Stimulated activated memory B cell treated with anti-CD40 and anti-IgM and Interleukin-4, amounts not matched to agents 10 μg/mL and 1 μg/mL and 100 μg/mL, for 72 hours (primary cell): ENCODE results near the gene IL1RAPL2.
"Not testable (repeated sequence)": the region's sequence is repeated elsewhere in the genome, so short reads cannot be mapped to it uniquely, and the experiment has no call there.

Source experiments
- ATAC-seq: fragments of 150-1000 bp; cut with Tn5 transposase; 2 replicates; pipeline ENCODE4 v1.10.0; 2021
- H3K27ac Mint-ChIP-seq: one replicate; pipeline ENCODE4 v1.8.0; 2022; ENCODE audit warnings: mild to moderate bottlenecking, mixed read lengths
- H3K27me3 Mint-ChIP-seq: one replicate; pipeline ENCODE4 v1.8.0; 2022; ENCODE audit warnings: mixed read lengths
- H3K36me3 Mint-ChIP-seq: one replicate; pipeline ENCODE4 v1.8.0; 2022; ENCODE audit warnings: mixed read lengths
- H3K4me1 Mint-ChIP-seq: one replicate; pipeline ENCODE4 v1.8.0; 2022; ENCODE audit warnings: mixed read lengths
- H3K4me3 Mint-ChIP-seq: one replicate; pipeline ENCODE4 v1.8.0; 2022; ENCODE audit warnings: mild to moderate bottlenecking, moderate library complexity, mixed read lengths
- H3K9me3 Mint-ChIP-seq: one replicate; pipeline ENCODE4 v1.8.0; 2022; ENCODE audit warnings: mixed read lengths

The IL1RAPL2 gene

DNA sequence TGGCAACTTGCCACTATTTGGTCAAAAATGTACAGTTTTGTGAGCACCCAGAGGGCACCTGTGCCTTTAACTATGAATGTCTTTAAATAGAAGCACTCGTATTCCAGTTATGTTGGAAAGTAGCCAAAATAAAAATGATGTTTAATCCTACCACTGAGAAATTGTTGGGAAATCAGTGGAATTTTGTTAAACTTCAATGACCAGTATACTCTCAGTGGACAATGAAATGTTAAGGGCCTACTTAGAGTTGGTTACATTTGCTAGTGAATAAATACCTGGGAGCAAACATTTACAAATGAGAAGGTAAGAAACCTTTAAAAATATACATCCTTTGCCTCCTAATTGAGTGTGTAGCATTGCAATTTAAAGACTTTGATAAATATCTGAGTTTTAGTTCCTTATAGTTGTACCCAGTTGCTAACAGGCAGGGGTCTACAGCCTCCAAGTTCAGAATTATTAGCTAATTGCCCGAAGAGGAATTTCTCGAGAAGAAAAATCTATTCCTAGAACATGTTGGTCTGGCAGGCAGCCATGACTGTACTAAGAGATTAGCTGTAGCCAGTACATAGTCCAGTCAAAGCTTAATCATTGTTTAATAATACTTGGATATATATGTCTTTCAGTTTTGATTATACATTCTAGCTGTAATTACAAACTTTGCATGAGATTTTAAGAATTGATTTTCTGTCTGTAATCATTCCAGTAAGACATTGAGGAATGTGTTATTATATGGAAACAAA, 93.2 kb downstream of the IL1RAPL2 start:
- Mint-ChIP-seq H3K4me3 (no peak overlapping the region), H3K4me1 (no peaks in the 10 kb centered on the region), H3K27ac (no peak overlapping the region), H3K9me3 (peaks cover 4% of the 10 kb centered on the region), H3K36me3 (no peaks in the 10 kb centered on the region), H3K27me3 (no peaks in the 10 kb centered on the region)
- no peak for ATAC-seq

DNA sequence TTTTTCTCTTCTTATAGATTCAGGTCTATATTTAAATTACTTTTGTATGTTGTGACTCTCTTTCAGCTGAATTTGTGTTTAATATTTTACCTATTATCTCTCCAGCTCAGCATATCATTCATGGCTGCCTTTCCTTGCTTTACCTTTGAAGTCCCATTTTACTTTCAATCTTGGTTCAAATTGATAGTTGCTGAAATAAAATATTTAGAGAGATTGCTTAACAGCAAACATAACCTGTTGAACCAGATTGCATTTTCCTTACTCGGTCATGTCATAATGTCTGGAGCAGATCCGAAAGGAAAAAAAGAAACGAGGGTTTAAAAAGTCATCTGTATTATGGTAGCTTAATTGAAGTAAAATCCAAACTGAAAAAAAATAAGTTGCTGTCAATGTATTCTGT, 94.1 kb downstream of the IL1RAPL2 start:
- no peaks in the 10 kb centered on the region for H3K36me3 Mint-ChIP-seq
- no peak for ATAC-seq
- no peak overlapping the region for H3K27ac Mint-ChIP-seq
- no peak overlapping the region for H3K4me3 Mint-ChIP-seq
- no peaks in the 10 kb centered on the region for H3K27me3 Mint-ChIP-seq
- no peaks in the 10 kb centered on the region for H3K9me3 Mint-ChIP-seq
- H3K4me1 Mint-ChIP-seq, result no peaks in the 10 kb centered on the region

GRCh38 chrX:104662694-104663093, 96.7 kb downstream of the IL1RAPL2 start:
- ATAC-seq, result no peak
- no peaks in the 10 kb centered on the region for H3K36me3 Mint-ChIP-seq

DNA sequence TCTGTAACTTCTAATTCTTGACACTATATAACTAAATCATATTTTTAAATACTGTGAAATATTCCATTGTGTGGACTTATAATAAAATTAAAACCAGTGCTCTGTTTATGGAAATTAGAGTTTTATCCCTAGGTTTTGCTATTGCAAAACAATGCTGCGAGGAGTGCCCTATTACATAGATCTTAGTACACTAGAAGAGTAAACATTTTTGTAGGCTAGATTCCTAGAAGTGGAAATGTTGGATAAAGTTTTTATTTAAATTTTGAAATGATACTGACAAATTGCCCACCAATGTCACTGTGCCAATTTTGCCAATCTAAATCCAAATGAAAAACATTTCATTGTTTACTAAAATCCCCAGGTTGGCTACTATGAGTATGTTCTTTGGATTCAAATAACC, 99.7 kb downstream of the IL1RAPL2 start:
- ATAC-seq, result no peak
- no peaks in the 10 kb centered on the region for H3K27me3 Mint-ChIP-seq
- H3K4me1 Mint-ChIP-seq, result no peaks in the 10 kb centered on the region
- H3K9me3 Mint-ChIP-seq, result peaks cover 3% of the 10 kb centered on the region
- no peak overlapping the region for H3K27ac Mint-ChIP-seq
- no peaks in the 10 kb centered on the region for H3K36me3 Mint-ChIP-seq
- no peak overlapping the region for H3K4me3 Mint-ChIP-seq

More at GRCh38 chrX:104662694-104663093, 96.7 kb downstream of the IL1RAPL2 start:
- Mint-ChIP-seq H3K4me1 (no peaks in the 10 kb centered on the region), H3K4me3 (no peak overlapping the region), H3K9me3 (no peaks in the 10 kb centered on the region), H3K27ac (no peak overlapping the region), H3K27me3 (no peaks in the 10 kb centered on the region)

DNA sequence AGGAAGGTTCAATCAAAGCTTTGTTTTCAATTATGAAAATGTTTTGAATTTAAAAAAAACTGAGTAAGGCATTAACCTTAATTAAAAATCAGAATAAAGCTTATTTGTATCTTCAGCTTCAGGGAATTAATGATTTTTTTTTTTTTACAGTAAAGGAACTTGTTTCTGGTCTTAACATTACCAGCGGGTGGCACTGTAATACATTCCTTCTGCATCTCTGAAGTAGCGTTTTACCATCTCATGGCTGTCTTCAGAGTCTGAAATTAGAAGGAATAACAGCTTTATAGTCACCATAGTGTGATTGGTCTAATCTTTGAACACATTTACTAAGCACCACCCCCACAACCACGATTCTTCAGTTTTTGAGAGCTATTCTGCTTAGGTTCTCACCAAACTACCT, 102.6 kb downstream of the IL1RAPL2 start:
- no peak for ATAC-seq
- H3K4me1 Mint-ChIP-seq, result no peaks in the 10 kb centered on the region
- H3K36me3 Mint-ChIP-seq, result no peaks in the 10 kb centered on the region
- H3K9me3 Mint-ChIP-seq, result peaks cover 3% of the 10 kb centered on the region
- H3K4me3 Mint-ChIP-seq, result no peak overlapping the region
- no peak overlapping the region for H3K27ac Mint-ChIP-seq
- no peaks in the 10 kb centered on the region for H3K27me3 Mint-ChIP-seq

GRCh38 chrX:104669063-104669462, 103.1 kb downstream of the IL1RAPL2 start:
- H3K4me1 Mint-ChIP-seq, result no peaks in the 10 kb centered on the region
- no peaks in the 10 kb centered on the region for H3K27me3 Mint-ChIP-seq
- no peak for ATAC-seq
- peaks cover 3% of the 10 kb centered on the region for H3K9me3 Mint-ChIP-seq
- no peak overlapping the region for H3K27ac Mint-ChIP-seq
- no peaks in the 10 kb centered on the region for H3K36me3 Mint-ChIP-seq
- no peak overlapping the region for H3K4me3 Mint-ChIP-seq

DNA sequence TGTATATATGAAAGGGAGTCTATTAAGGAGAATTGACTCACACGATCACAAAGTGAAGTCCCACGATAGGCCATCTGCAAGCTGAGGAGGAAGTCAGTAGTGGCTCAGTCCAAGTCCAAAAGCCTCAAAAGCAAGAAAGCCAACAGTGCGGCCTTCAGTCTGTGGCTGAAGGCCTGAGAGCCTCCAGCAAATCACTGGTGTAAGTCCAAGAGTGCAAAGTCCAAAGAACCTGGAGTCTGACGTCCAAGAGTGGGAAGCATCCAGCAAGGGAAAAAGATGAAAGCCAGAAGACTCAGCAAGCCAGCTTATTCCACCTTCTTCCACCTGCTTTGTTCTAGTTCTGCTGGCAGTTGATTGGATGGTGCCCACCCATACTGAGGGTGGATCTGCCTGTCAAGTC, 104.1 kb downstream of the IL1RAPL2 start:
- Mint-ChIP-seq H3K27ac (no peak overlapping the region), H3K4me1 (no peaks in the 10 kb centered on the region), H3K27me3 (no peaks in the 10 kb centered on the region), H3K36me3 (no peaks in the 10 kb centered on the region), H3K4me3 (no peak overlapping the region), H3K9me3 (peaks cover 3% of the 10 kb centered on the region)
- no peak for ATAC-seq

- H3K36me3 Mint-ChIP-seq, H3K4me1 Mint-ChIP-seq, ATAC-seq, H3K27me3 Mint-ChIP-seq, H3K27ac Mint-ChIP-seq, H3K4me3 Mint-ChIP-seq, H3K9me3 Mint-ChIP-seq: not testable (repeated sequence)
These were observed 111.5 kb downstream of the IL1RAPL2 start for GRCh38 chrX:104677517-104677916.

- H3K27me3 Mint-ChIP-seq, result no peaks in the 10 kb centered on the region
- no peak overlapping the region for H3K27ac Mint-ChIP-seq
- no peaks in the 10 kb centered on the region for H3K36me3 Mint-ChIP-seq
- ATAC-seq, result no peak
- no peak overlapping the region for H3K4me3 Mint-ChIP-seq
- no peaks in the 10 kb centered on the region for H3K9me3 Mint-ChIP-seq
- H3K4me1 Mint-ChIP-seq, result no peaks in the 10 kb centered on the region
These were observed 113.2 kb downstream of the IL1RAPL2 start for GRCh38 chrX:104679175-104679574.

DNA sequence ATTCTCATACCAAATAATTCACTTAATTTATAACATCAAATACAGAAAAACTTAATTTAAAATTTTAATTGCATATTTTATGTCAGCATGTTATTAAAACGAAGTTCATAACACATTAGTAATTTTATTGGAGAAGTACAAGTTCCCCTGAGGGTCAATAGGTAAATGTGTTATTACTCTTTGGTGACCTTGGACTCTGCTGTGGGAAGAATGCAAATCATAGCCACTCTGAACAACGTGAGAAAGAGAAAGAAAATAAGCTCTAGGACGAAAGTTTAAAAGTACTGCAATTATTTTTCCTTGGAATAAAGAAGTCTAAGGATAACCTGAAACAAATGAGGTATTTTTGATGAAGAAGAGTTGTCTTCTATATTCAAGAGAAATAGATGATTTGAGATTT, 115.2 kb downstream of the IL1RAPL2 start:
- H3K4me1 Mint-ChIP-seq, result no peaks in the 10 kb centered on the region
- no peaks in the 10 kb centered on the region for H3K36me3 Mint-ChIP-seq
- H3K27me3 Mint-ChIP-seq, result no peaks in the 10 kb centered on the region
- no peak overlapping the region for H3K4me3 Mint-ChIP-seq
- H3K27ac Mint-ChIP-seq, result no peak overlapping the region
- no peaks in the 10 kb centered on the region for H3K9me3 Mint-ChIP-seq
- ATAC-seq, result no peak

- Mint-ChIP-seq H3K27me3 (no peaks in the 10 kb centered on the region), H3K4me3 (no peak overlapping the region), H3K27ac (no peak overlapping the region), H3K4me1 (no peaks in the 10 kb centered on the region), H3K9me3 (no peaks in the 10 kb centered on the region), H3K36me3 (no peaks in the 10 kb centered on the region)
- no peak for ATAC-seq
These were observed 118.1 kb downstream of the IL1RAPL2 start for GRCh38 chrX:104684077-104684476.

DNA sequence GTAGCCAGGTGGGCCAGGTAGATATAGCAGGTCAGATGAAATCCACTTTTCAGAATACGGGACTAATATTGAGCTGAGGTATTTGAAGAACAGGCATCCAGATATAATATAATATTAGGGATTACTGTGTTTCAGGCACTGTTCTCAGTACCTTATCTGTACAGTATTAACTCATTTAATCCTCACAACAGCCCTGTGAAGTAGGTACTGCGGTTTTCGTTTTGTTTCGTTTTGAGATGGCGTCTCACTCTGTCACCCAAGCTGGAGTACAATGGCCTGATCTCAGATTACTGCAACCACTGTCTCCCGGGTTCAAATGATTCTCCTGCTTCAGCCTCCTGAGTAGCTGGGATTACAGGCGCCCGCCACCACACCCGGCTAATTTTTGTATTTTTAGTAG, 129.6 kb downstream of the IL1RAPL2 start:
- Mint-ChIP-seq H3K9me3 (no peaks in the 10 kb centered on the region), H3K27ac (no peak overlapping the region), H3K4me1 (no peaks in the 10 kb centered on the region), H3K36me3 (no peaks in the 10 kb centered on the region), H3K4me3 (no peak overlapping the region), H3K27me3 (no peaks in the 10 kb centered on the region)
- no peak for ATAC-seq

DNA sequence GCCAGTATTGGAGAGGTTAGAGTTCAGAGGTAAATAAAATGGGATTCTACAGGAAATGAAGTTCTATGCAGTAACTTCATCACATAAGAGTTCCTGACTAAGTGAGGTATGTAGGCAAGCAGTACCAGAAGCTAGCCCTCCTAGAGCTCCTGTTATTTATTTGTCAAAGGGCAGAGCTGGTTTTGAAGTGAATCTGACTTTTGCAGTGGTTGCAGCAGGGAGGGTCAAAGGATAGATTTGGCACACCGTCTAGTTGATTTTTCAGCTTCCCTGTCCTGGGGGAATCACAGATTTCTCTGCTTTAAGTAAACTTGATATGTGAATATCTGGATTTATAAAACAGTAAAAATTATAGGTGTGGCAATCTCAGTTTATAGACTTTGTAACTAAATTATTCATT, 130.7 kb downstream of the IL1RAPL2 start:
- no peak for ATAC-seq
- no peaks in the 10 kb centered on the region for H3K4me1 Mint-ChIP-seq

DNA sequence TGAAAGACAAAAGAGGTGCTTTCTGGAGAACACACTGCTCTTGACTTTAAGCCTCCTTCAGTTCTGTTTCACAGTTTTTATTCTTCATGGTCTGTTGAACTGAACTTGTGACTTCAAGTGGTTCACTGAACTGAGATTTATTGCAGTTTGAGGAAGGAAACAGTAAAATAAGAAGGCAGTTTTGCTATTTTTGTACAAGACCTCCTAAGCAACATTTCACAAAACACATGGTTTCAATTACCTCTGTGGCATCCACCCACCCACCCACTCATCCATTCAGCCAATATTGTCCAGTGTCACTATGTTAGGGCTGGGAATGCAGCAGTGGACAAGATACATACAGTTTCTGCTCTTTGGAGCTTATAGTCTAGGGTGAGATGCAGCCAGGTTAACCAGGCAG, 131.3 kb downstream of the IL1RAPL2 start:
- Mint-ChIP-seq H3K4me3 (no peak overlapping the region), H3K27ac (no peak overlapping the region), H3K27me3 (no peaks in the 10 kb centered on the region), H3K36me3 (no peaks in the 10 kb centered on the region), H3K9me3 (no peaks in the 10 kb centered on the region), H3K4me1 (no peaks in the 10 kb centered on the region)
- no peak for ATAC-seq

More for the DNA sequence above, 130.7 kb downstream of the IL1RAPL2 start:
- Mint-ChIP-seq H3K36me3 (no peaks in the 10 kb centered on the region), H3K4me3 (no peak overlapping the region), H3K27ac (no peak overlapping the region), H3K27me3 (no peaks in the 10 kb centered on the region), H3K9me3 (no peaks in the 10 kb centered on the region)

DNA sequence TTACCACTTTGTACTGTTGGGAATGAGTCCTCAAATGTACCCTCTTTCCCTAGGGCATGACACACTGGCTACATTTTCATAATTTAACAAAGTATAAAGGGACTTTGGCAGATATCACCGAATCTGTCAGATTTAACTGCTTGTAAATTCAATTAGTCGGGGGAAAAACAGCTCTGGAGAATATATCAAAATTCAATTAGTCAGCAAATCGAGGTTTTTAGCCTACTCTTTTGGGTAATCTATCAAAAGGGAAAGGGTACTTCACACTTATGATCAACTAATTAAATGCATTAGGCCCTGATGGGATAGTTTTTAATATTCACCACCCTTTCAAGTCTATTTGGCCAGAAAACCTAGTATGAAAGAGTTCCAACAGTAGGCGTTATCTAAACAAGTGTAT, 141.0 kb downstream of the IL1RAPL2 start:
- no peak overlapping the region for H3K4me3 Mint-ChIP-seq
- no peaks in the 10 kb centered on the region for H3K9me3 Mint-ChIP-seq
- H3K4me1 Mint-ChIP-seq, result no peaks in the 10 kb centered on the region
- H3K27me3 Mint-ChIP-seq, result no peaks in the 10 kb centered on the region
- H3K27ac Mint-ChIP-seq, result no peak overlapping the region
- no peaks in the 10 kb centered on the region for H3K36me3 Mint-ChIP-seq
- ATAC-seq, result no peak

DNA sequence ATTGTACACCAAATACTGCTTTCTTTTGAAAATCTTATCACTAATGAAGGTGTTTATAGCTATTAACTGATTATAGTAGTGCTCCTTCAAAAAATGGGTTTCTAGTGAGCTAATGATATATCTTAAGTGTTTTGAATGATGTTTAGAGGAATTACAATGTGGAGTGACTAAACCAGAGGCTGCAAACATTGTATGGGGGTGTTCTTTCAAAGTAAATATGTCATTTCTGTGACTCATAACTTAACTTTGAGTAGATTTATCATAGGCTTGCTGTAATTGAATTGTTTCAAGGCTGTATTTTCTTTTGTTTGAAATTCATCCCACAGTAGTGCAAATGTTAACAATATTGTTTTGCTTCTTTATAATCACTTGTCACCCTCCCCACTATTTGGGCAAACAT, 141.6 kb downstream of the IL1RAPL2 start:
- Mint-ChIP-seq H3K4me1 (no peaks in the 10 kb centered on the region), H3K27ac (no peak overlapping the region), H3K27me3 (no peaks in the 10 kb centered on the region), H3K4me3 (no peak overlapping the region), H3K36me3 (no peaks in the 10 kb centered on the region), H3K9me3 (no peaks in the 10 kb centered on the region)
- no peak for ATAC-seq

GRCh38 chrX:104712515-104712914, 146.5 kb downstream of the IL1RAPL2 start:
- Mint-ChIP-seq H3K27me3 (no peaks in the 10 kb centered on the region), H3K9me3 (no peaks in the 10 kb centered on the region), H3K27ac (no peak overlapping the region), H3K36me3 (no peaks in the 10 kb centered on the region), H3K4me3 (no peak overlapping the region), H3K4me1 (no peaks in the 10 kb centered on the region)
- ATAC-seq, result no peak
